GM20000 (cell line): ENCODE data around the gene ZFYVE26.

Source experiments
- DNase-seq: peaks from one replicate; pipeline ENCODE4 v3.0.0; 2012; ENCODE audit warnings: low spot score
- CTCF ChIP-seq: IDR thresholded peaks from 2 replicates; pipeline ENCODE4 v1.5.1; 2012; ENCODE audit warnings: mild to moderate bottlenecking, control low read depth; ENCODE audit errors: extremely low read depth, missing control alignments

The ZFYVE26 gene

GRCh38 chr14:67698179-67698578, 118.2 kb downstream of the ZFYVE26 start:
- no peak for TF ChIP-seq CTCF
- DNase-seq = no peak

- no peak for TF ChIP-seq CTCF
- DNase-seq = no peak
Measured at GRCh38 chr14:67697006-67697405, 119.4 kb downstream of the ZFYVE26 start.
